NB4 (cell line): ENCODE measurements around the gene KLRD1.

Source experiments
- MAX ChIP-seq: IDR thresholded peaks from 2 replicates; pipeline ENCODE4 v1.6.1; 2011; ENCODE audit warnings: low read depth, low read length
- POLR2A ChIP-seq: IDR thresholded peaks from 2 replicates; pipeline ENCODE4 v1.6.1; 2011; ENCODE audit warnings: mild to moderate bottlenecking; ENCODE audit not compliant: insufficient read length; ENCODE audit errors: extremely low read depth
- TF ChIP-seq, protein P1 (sequence below): IDR thresholded peaks from one replicate; pipeline ENCODE4 v1.5.1; 2012; ENCODE audit warnings: low read depth, low read length

DNA sequence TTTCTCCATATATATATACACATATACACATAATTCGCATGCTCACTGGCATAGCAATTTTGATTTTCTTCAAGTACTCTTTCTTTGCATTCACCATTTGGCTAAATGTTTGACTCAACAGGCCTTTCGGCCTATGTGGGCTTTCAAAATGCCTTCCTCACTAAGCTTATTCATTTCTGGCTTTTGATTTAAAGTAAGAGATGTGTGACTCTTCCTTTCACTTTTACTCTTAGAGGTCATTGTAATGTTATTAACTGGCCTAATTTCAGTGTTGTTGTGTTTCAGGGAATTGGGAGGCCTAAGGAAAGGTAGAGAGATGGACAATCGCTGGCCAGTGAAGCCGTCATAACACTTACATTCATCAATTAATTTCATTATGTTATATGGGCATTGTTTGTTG lies 14.5 kb upstream of the KLRD1 start:
- TF ChIP-seq, protein P1, sequence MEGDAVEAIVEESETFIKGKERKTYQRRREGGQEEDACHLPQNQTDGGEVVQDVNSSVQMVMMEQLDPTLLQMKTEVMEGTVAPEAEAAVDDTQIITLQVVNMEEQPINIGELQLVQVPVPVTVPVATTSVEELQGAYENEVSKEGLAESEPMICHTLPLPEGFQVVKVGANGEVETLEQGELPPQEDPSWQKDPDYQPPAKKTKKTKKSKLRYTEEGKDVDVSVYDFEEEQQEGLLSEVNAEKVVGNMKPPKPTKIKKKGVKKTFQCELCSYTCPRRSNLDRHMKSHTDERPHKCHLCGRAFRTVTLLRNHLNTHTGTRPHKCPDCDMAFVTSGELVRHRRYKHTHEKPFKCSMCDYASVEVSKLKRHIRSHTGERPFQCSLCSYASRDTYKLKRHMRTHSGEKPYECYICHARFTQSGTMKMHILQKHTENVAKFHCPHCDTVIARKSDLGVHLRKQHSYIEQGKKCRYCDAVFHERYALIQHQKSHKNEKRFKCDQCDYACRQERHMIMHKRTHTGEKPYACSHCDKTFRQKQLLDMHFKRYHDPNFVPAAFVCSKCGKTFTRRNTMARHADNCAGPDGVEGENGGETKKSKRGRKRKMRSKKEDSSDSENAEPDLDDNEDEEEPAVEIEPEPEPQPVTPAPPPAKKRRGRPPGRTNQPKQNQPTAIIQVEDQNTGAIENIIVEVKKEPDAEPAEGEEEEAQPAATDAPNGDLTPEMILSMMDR, result no peak
- TF ChIP-seq POLR2A, result no peak
- no peak for TF ChIP-seq MAX
